Measurements from ENCODE around the gene NSG1. TPM values are rescaled to one million over a fixed set of nuclear protein-coding genes. Genes with fewer than 3 reads are reported as not detected.

Gene NSG1
- total RNA-seq, 1 donor from 2014 or later: 10.6 TPM

DNA sequence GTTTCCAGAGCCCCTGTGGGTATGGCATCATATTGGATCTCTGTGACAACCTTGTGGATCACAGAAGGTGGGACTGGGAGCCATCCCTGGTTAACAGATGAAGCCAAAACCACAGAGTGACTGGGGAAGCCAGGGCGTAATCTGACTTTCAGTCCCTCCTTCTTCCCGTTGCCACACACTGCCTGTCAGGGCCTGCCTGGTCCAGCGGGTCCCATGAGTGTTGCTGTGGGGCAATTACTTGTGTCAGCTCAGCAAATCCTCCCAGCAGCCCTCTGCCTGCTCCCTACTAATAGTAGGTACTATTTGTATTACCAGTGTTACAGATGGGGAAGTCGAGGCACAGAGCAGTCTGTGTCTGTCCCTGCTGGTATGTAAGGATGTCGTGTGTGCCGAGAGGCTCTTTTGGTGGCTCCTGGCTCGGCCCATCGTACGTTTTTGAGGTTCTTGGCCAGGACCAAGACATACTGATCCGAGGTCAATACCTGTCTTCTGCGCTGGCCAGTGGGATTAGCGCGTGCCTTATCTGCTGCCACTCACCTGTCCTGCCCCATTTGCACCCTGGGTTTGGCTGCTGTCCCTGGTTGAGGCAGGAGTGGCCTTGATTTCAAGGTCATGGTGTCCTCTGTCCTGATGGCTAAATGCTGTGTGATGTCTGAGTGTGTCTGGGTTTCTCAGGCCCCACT is 5.7 kb downstream of the NSG1 start:
- no peak overlapping the region for H3K4me3 ChIP-seq (ENCODE audit: insufficient read depth, low read depth, low read length)
- no peak overlapping the region for H3K27ac Mint-ChIP-seq (ENCODE audit: unreplicated experiment)
- H2AFZ ChIP-seq (ENCODE audit: low read depth, low read length): no peak overlapping the region
- H3K36me3 Mint-ChIP-seq (ENCODE audit: low read depth, unreplicated experiment): peaks cover 2% of the 10 kb centered on the region
- peaks cover 8% of the 10 kb centered on the region for H3K4me1 Mint-ChIP-seq (ENCODE audit: low read depth, unreplicated experiment)
- peaks cover 62% of the 10 kb centered on the region for H3K27me3 Mint-ChIP-seq (ENCODE audit: low read depth, unreplicated experiment)
- H3K36me3 ChIP-seq (ENCODE audit: insufficient read depth, low read length): no peaks in the 10 kb centered on the region
- no peak overlapping the region for H3K4me3 Mint-ChIP-seq (ENCODE audit: unreplicated experiment)
- no peak for TF ChIP-seq EZH2 (IDR thresholded peaks at IDR 0.05; ENCODE audit: insufficient read depth, low read length)
- no peak overlapping the region for H3K4me2 ChIP-seq (ENCODE audit: low read length)
- H3K9me3 Mint-ChIP-seq (ENCODE audit: unreplicated experiment): peaks cover 2% of the 10 kb centered on the region
- no peaks in the 10 kb centered on the region for H3K9me3 ChIP-seq (ENCODE audit: insufficient read depth, low read depth, low read length)
- H3K27me3 ChIP-seq (ENCODE audit: insufficient read depth, low read length): peaks cover 41% of the 10 kb centered on the region
- no peaks in the 10 kb centered on the region for H4K20me1 ChIP-seq (ENCODE audit: insufficient read depth, low read length)
- no peak overlapping the region for H3K9ac ChIP-seq (ENCODE audit: low read length)
- H3K4me1 ChIP-seq (ENCODE audit: insufficient read depth, low read length): peaks cover 4% of the 10 kb centered on the region
- H3K79me2 ChIP-seq (ENCODE audit: insufficient read depth, low read length): no peaks in the 10 kb centered on the region
- no peak overlapping the region for H3K27ac ChIP-seq (ENCODE audit: low read depth, low read length)
- no peak for FAIRE-seq
- DNase-seq (ENCODE audit: low read depth): no peak

- Histone ChIP-seq H3K36me3 (ENCODE audit: insufficient read depth, low read length) (no peaks in the 10 kb centered on the region), H3K27me3 (ENCODE audit: insufficient read depth, low read length) (peaks cover 25% of the 10 kb centered on the region), H3K9me3 (ENCODE audit: insufficient read depth, low read depth, low read length) (peaks cover 2% of the 10 kb centered on the region), H3K79me2 (ENCODE audit: insufficient read depth, low read length) (no peaks in the 10 kb centered on the region), H2AFZ (ENCODE audit: low read depth, low read length) (no peak overlapping the region), H4K20me1 (ENCODE audit: insufficient read depth, low read length) (no peaks in the 10 kb centered on the region), H3K4me1 (ENCODE audit: insufficient read depth, low read length) (peaks cover 4% of the 10 kb centered on the region), H3K9ac (ENCODE audit: low read length) (no peak overlapping the region), H3K4me3 (ENCODE audit: insufficient read depth, low read depth, low read length) (no peak overlapping the region), H3K4me2 (ENCODE audit: low read length) (no peak overlapping the region), H3K27ac (ENCODE audit: low read depth, low read length) (no peak overlapping the region)
- H3K27me3 Mint-ChIP-seq (ENCODE audit: low read depth, unreplicated experiment): peaks cover 50% of the 10 kb centered on the region
- no peaks in the 10 kb centered on the region for H3K36me3 Mint-ChIP-seq (ENCODE audit: low read depth, unreplicated experiment)
- H3K4me3 Mint-ChIP-seq (ENCODE audit: unreplicated experiment): no peak overlapping the region
- TF ChIP-seq EZH2 (IDR thresholded peaks at IDR 0.05; ENCODE audit: insufficient read depth, low read length): no peak
- TF ChIP-seq CTCF (IDR thresholded peaks at IDR 0.05; ENCODE audit: insufficient read depth, low read depth, low read length): no peak
- FAIRE-seq (no peak), DNase-seq (ENCODE audit: low read depth) (peak; percentile 54)
- H3K9me3 Mint-ChIP-seq (ENCODE audit: unreplicated experiment): no peaks in the 10 kb centered on the region
- H3K27ac Mint-ChIP-seq (ENCODE audit: unreplicated experiment): peak overlapping the region; percentile 23
- H3K4me1 Mint-ChIP-seq (ENCODE audit: low read depth, unreplicated experiment): peaks cover 8% of the 10 kb centered on the region
Observed at GRCh38 chr4:4394644-4395043, 7.7 kb downstream of the NSG1 start.

DNA sequence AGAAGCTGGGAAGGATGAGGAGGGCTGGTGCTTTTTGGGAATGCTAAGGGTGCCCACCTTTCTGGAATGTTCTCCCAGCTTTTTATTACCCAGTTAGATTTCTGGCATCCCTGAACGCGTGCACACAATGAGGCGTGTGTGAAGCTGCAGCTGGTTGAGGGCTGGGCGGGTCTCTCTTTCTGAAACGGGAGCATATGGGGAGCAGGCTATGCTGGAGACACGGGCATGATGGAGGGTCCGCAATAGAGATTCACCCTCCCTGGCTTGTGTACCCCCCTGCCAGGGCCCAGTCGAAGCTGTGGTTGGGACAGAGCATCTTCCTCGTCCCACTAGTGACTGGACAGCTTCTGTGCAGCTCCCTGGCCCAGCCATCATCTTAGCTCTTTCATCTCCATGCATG is 8.5 kb downstream of the NSG1 start:
- no peak for DNase-seq (ENCODE audit: low read depth)
- Mint-ChIP-seq H3K27ac (ENCODE audit: unreplicated experiment) (no peak overlapping the region), H3K9me3 (ENCODE audit: unreplicated experiment) (no peaks in the 10 kb centered on the region), H3K36me3 (ENCODE audit: low read depth, unreplicated experiment) (no peaks in the 10 kb centered on the region), H3K27me3 (ENCODE audit: low read depth, unreplicated experiment) (peaks cover 46% of the 10 kb centered on the region), H3K4me3 (ENCODE audit: unreplicated experiment) (no peak overlapping the region), H3K4me1 (ENCODE audit: low read depth, unreplicated experiment) (peaks cover 8% of the 10 kb centered on the region)
- peaks cover 22% of the 10 kb centered on the region for H3K27me3 ChIP-seq (ENCODE audit: insufficient read depth, low read length)
- H4K20me1 ChIP-seq (ENCODE audit: insufficient read depth, low read length): no peaks in the 10 kb centered on the region
- no peak overlapping the region for H3K4me2 ChIP-seq (ENCODE audit: low read length)
- no peak overlapping the region for H3K9ac ChIP-seq (ENCODE audit: low read length)
- H3K27ac ChIP-seq (ENCODE audit: low read depth, low read length): no peak overlapping the region
- H3K79me2 ChIP-seq (ENCODE audit: insufficient read depth, low read length): no peaks in the 10 kb centered on the region
- H3K36me3 ChIP-seq (ENCODE audit: insufficient read depth, low read length): no peaks in the 10 kb centered on the region
- H3K4me1 ChIP-seq (ENCODE audit: insufficient read depth, low read length): peaks cover 4% of the 10 kb centered on the region
- no peak overlapping the region for H2AFZ ChIP-seq (ENCODE audit: low read depth, low read length)
- H3K9me3 ChIP-seq (ENCODE audit: insufficient read depth, low read depth, low read length): peaks cover 4% of the 10 kb centered on the region
- TF ChIP-seq CTCF (IDR thresholded peaks at IDR 0.05; ENCODE audit: insufficient read depth, low read depth, low read length): no peak
- no peak for TF ChIP-seq EZH2 (IDR thresholded peaks at IDR 0.05; ENCODE audit: insufficient read depth, low read length)
- no peak for FAIRE-seq
- H3K4me3 ChIP-seq (ENCODE audit: insufficient read depth, low read depth, low read length): no peak overlapping the region

Data from astrocyte (in vitro differentiated cells and primary cell).